Trophoblast cell (in vitro differentiated cells and primary cell): ENCODE results near the gene KDM6B.

Source experiments
- DNase-seq, 2 donors: peaks; one replicate each; pipeline ENCODE4 v3.0.0-alpha.2; 2016
- H2AFZ ChIP-seq: 2 replicates; pipeline ENCODE4 v1.6.1; 2013; ENCODE audit warnings: low read length, moderate library complexity, mild to moderate bottlenecking; ENCODE audit not compliant: insufficient read depth, poor library complexity
- H2AK5ac ChIP-seq: 2 replicates; pipeline ENCODE4 v1.6.1; 2013; ENCODE audit warnings: mild to moderate bottlenecking, low read length
- H2BK120ac ChIP-seq: 2 replicates; pipeline ENCODE4 v1.6.1; 2013; ENCODE audit warnings: low read length, mild to moderate bottlenecking, moderate library complexity; ENCODE audit not compliant: insufficient read depth, poor library complexity
- H2BK12ac ChIP-seq: 2 replicates; pipeline ENCODE4 v1.6.1; 2013; ENCODE audit warnings: mild to moderate bottlenecking, low read length, moderate library complexity
- H2BK5ac ChIP-seq: 2 replicates; pipeline ENCODE4 v1.6.1; 2013; ENCODE audit warnings: low read length, low read depth, moderate library complexity, mild to moderate bottlenecking; ENCODE audit not compliant: poor library complexity
- H3K14ac ChIP-seq: 2 replicates; pipeline ENCODE4 v1.6.1; 2013; ENCODE audit warnings: mild to moderate bottlenecking, low read length
- H3K18ac ChIP-seq: 2 replicates; pipeline ENCODE4 v1.6.1; 2013; ENCODE audit warnings: mild to moderate bottlenecking, low read length
- H3K23ac ChIP-seq: 2 replicates; pipeline ENCODE4 v1.6.1; 2013; ENCODE audit warnings: low read length
- H3K27ac ChIP-seq: 2 replicates; pipeline ENCODE4 v1.5.1; 2013; ENCODE audit warnings: low read depth, mild to moderate bottlenecking, inconsistent platforms, low read length, moderate library complexity
- H3K27me3 ChIP-seq: 2 replicates; pipeline ENCODE4 v1.6.1; 2013; ENCODE audit warnings: inconsistent platforms, mild to moderate bottlenecking, low read length, moderate library complexity; ENCODE audit not compliant: insufficient read depth
- H3K36me3 ChIP-seq, 2 experiments: 1 replicate in 1 of 2; 2 replicates in 1 of 2; pipeline ENCODE4 v1.6.1; 2013; ENCODE audit warnings: low read length in 2 of 2, mild to moderate bottlenecking in 2 of 2, moderate library complexity in 1 of 2; ENCODE audit not compliant: insufficient read depth in 2 of 2, control insufficient read depth in 1 of 2
- H3K4ac ChIP-seq: 2 replicates; pipeline ENCODE4 v1.6.1; 2013; ENCODE audit warnings: low read depth, mild to moderate bottlenecking, low read length, moderate library complexity
- H3K4me1 ChIP-seq, 2 experiments: 1 replicate in 1 of 2; 2 replicates in 1 of 2; pipeline ENCODE4 v1.6.1; 2013; ENCODE audit warnings: low read length in 2 of 2, mild to moderate bottlenecking in 2 of 2, moderate library complexity in 1 of 2; ENCODE audit not compliant: insufficient read depth in 2 of 2, control insufficient read depth in 1 of 2
- H3K4me2 ChIP-seq: 2 replicates; pipeline ENCODE4 v1.6.1; 2013; ENCODE audit warnings: inconsistent platforms, mild to moderate bottlenecking, low read length, moderate library complexity
- H3K4me3 ChIP-seq: 2 replicates; pipeline ENCODE4 v1.5.1; 2013; ENCODE audit warnings: mild to moderate bottlenecking, low read depth, low read length, inconsistent platforms
- H3K79me1 ChIP-seq: one replicate; pipeline ENCODE4 v1.6.1; 2013; ENCODE audit warnings: low read length
- H3K79me2 ChIP-seq: 2 replicates; pipeline ENCODE4 v1.6.1; 2013; ENCODE audit warnings: low read length, mild to moderate bottlenecking; ENCODE audit not compliant: control insufficient read depth, insufficient read depth, poor library complexity
- H3K9ac ChIP-seq: 2 replicates; pipeline ENCODE4 v1.6.1; 2013; ENCODE audit warnings: mild to moderate bottlenecking, low read length
- H3K9me3 ChIP-seq: 2 replicates; pipeline ENCODE4 v1.6.1; 2013; ENCODE audit warnings: low read depth, mild to moderate bottlenecking, control low read depth, inconsistent platforms, low read length; ENCODE audit not compliant: insufficient read depth
- H4K12ac ChIP-seq: 2 replicates; pipeline ENCODE4 v1.6.1; 2013; ENCODE audit warnings: low read depth, mild to moderate bottlenecking, low read length, moderate library complexity
- H4K8ac ChIP-seq: 2 replicates; pipeline ENCODE4 v1.6.1; 2013; ENCODE audit warnings: low read depth, mild to moderate bottlenecking, low read length, moderate library complexity
- H4K91ac ChIP-seq: one replicate; pipeline ENCODE4 v1.6.1; 2013; ENCODE audit warnings: low read depth, mild to moderate bottlenecking, low read length, moderate library complexity
- WGBS: extraction: QIAGEN DNeasy Blood & Tissue Kit; methylation state at CpG from one replicate; pipeline ENCODE4 v1.1.7; 2013; ENCODE audit warnings: missing lambda C conversion rate; ENCODE audit not compliant: insufficient read length, insufficient coverage; ENCODE audit errors: extremely low coverage; 5-methylcytosine and 5-hydroxymethylcytosine counted together

Gene KDM6B

GRCh38 chr17:7840441-7840840, 6.4 kb downstream of the KDM6B start:
- Histone ChIP-seq H3K79me2 (peaks cover 33% of the 10 kb centered on the region), H3K14ac (no peak overlapping the region), H2BK12ac (no peak overlapping the region), H3K18ac (no peak overlapping the region), H3K9me3 (peaks cover 3% of the 10 kb centered on the region), H4K8ac (no peak overlapping the region), H4K12ac (no peak overlapping the region), H2BK120ac (no peak overlapping the region), H2AK5ac (no peak overlapping the region), H4K91ac (no peak overlapping the region), H3K23ac (no peak overlapping the region), H3K36me3 (peaks cover 9 to 15% of the 10 kb centered on the region in 2 experiments), H3K27ac (peak overlapping the region; percentile 99), H3K4me3 (no peak overlapping the region), H3K27me3 (no peaks in the 10 kb centered on the region), H2AFZ (no peak overlapping the region), H3K9ac (no peak overlapping the region), H3K4ac (no peak overlapping the region), H3K79me1 (peaks cover 47% of the 10 kb centered on the region), H3K4me2 (peak overlapping the region; percentile 98), H2BK5ac (no peak overlapping the region), H3K4me1 (peaks cover 33 to 34% of the 10 kb centered on the region in 2 experiments)
- no peak for DNase-seq
- WGBS, result no CpG with 5 or more reads among the region's 1 CpG

- Histone ChIP-seq H3K79me2 (peaks cover 33% of the 10 kb centered on the region), H4K8ac (no peak overlapping the region), H3K14ac (no peak overlapping the region), H3K9me3 (peaks cover 3% of the 10 kb centered on the region), H2AFZ (no peak overlapping the region), H3K4me1 (peaks cover 33 to 34% of the 10 kb centered on the region in 2 experiments), H2AK5ac (no peak overlapping the region), H3K4me2 (peak overlapping the region; percentile 98), H3K4me3 (no peak overlapping the region), H3K4ac (no peak overlapping the region), H4K91ac (no peak overlapping the region), H3K18ac (no peak overlapping the region), H3K79me1 (peaks cover 45% of the 10 kb centered on the region), H2BK5ac (no peak overlapping the region), H2BK120ac (no peak overlapping the region), H3K27me3 (no peaks in the 10 kb centered on the region), H3K27ac (peak overlapping the region; percentile 99), H4K12ac (no peak overlapping the region), H3K23ac (no peak overlapping the region), H3K9ac (no peak overlapping the region), H3K36me3 (peaks cover 13 to 19% of the 10 kb centered on the region in 2 experiments), H2BK12ac (no peak overlapping the region)
- DNase-seq, result no peak
- WGBS, result no CpG with 5 or more reads among the region's 1 CpG
These were observed 6.9 kb downstream of the KDM6B start for GRCh38 chr17:7840875-7841274.

GRCh38 chr17:7841396-7841914, 7.4 kb downstream of the KDM6B start:
- Histone ChIP-seq H4K8ac (peak overlapping the region; percentile 90), H3K79me1 (peaks cover 40% of the 10 kb centered on the region), H3K36me3 (peaks cover 19 to 25% of the 10 kb centered on the region in 2 experiments), H4K91ac (peak overlapping the region; percentile 96), H2BK120ac (peak overlapping the region; percentile 73), H3K27me3 (no peaks in the 10 kb centered on the region), H2AK5ac (peak overlapping the region; percentile 64), H3K9ac (peak overlapping the region; percentile 93), H3K4me2 (peak overlapping the region; percentile 98), H3K14ac (peak overlapping the region; percentile 97), H4K12ac (peak overlapping the region; percentile 64), H2BK5ac (peak overlapping the region; percentile 94), H3K4ac (no peak overlapping the region), H3K18ac (peak overlapping the region; percentile 81), H2BK12ac (peak overlapping the region; percentile 10), H2AFZ (peak overlapping the region; percentile 77), H3K4me1 (peaks cover 33 to 34% of the 10 kb centered on the region in 2 experiments), H3K79me2 (peaks cover 31% of the 10 kb centered on the region), H3K4me3 (peak overlapping the region; percentile 83), H3K9me3 (peaks cover 3% of the 10 kb centered on the region), H3K23ac (no peak overlapping the region), H3K27ac (peak overlapping the region; percentile 99)
- peak; percentile 87 to 95 for DNase-seq
- WGBS, result no CpG with 5 or more reads among the region's 34 CpGs

GRCh38 chr17:7841915-7842379, 7.9 kb downstream of the KDM6B start:
- H4K12ac ChIP-seq, result peak overlapping the region; percentile 64
- no peak overlapping the region for H3K23ac ChIP-seq
- peak overlapping the region; percentile 87 for H3K18ac ChIP-seq
- H4K91ac ChIP-seq, result peak overlapping the region; percentile 96
- peak overlapping the region; percentile 83 for H3K4ac ChIP-seq
- peaks cover 31% of the 10 kb centered on the region for H3K79me2 ChIP-seq
- peaks cover 3% of the 10 kb centered on the region for H3K9me3 ChIP-seq
- peaks cover 24 to 30% of the 10 kb centered on the region in 2 experiments for H3K36me3 ChIP-seq
- H2AK5ac ChIP-seq, result peak overlapping the region; percentile 64
- H2BK5ac ChIP-seq, result peak overlapping the region; percentile 97
- peak overlapping the region; percentile 83 for H3K4me3 ChIP-seq
- H3K4me2 ChIP-seq, result peak overlapping the region; percentile 98
- H2AFZ ChIP-seq, result peak overlapping the region; percentile 77
- no CpG with 5 or more reads among the region's 46 CpGs for WGBS
- H3K4me1 ChIP-seq, result peaks cover 32 to 33% of the 10 kb centered on the region in 2 experiments
- peaks cover 39% of the 10 kb centered on the region for H3K79me1 ChIP-seq
- H4K8ac ChIP-seq, result peak overlapping the region; percentile 90
- H2BK120ac ChIP-seq, result peak overlapping the region; percentile 93
- peak overlapping the region; percentile 99 for H3K27ac ChIP-seq
- peak overlapping the region; percentile 93 for H3K9ac ChIP-seq
- peak; percentile 75 to 90 for DNase-seq
- peak overlapping the region; percentile 97 for H3K14ac ChIP-seq
- no peaks in the 10 kb centered on the region for H3K27me3 ChIP-seq
- no peak overlapping the region for H2BK12ac ChIP-seq
